Activated CD4-positive, alpha-beta T cell treated with anti-CD3 and anti-CD28 coated beads, Interleukin-2, amount 10 ng/mL, durations not matched to agents 24 days and 14 days (primary cell): ENCODE data around the gene COL25A1. TPM values are rescaled to one million over a fixed set of nuclear protein-coding genes. Genes with fewer than 3 reads are reported as not detected.

ENCODE experiments used
- DNase-seq: peaks from one replicate; pipeline ENCODE4 v3.0.0; 2022
- H3K27ac Mint-ChIP-seq: one replicate; pipeline ENCODE4 v1.8.0; 2022; ENCODE audit warnings: mild to moderate bottlenecking, mixed read lengths
- H3K27me3 Mint-ChIP-seq: one replicate; pipeline ENCODE4 v1.8.0; 2022; ENCODE audit warnings: mixed read lengths
- H3K36me3 Mint-ChIP-seq: one replicate; pipeline ENCODE4 v1.8.0; 2022; ENCODE audit warnings: low read depth, mild to moderate bottlenecking, mixed read lengths
- H3K4me1 Mint-ChIP-seq: one replicate; pipeline ENCODE4 v1.8.0; 2021; ENCODE audit warnings: mixed read lengths
- H3K4me3 Mint-ChIP-seq: one replicate; pipeline ENCODE4 v1.8.0; 2022; ENCODE audit warnings: mild to moderate bottlenecking, moderate library complexity, mixed read lengths
- H3K9me3 Mint-ChIP-seq: one replicate; pipeline ENCODE4 v1.8.0; 2021; ENCODE audit warnings: mixed read lengths
- intact Hi-C: fragments of 100-400 bp; cut with micrococcal nuclease; formaldehyde crosslinking; loops from one replicate; pipeline ENCODE4 v1.15.1; 2023
- total RNA-seq: library from RNA; stranded (reverse); gene quantifications from 2 replicates; pipeline ENCODE4 v1.2.3, GENCODE V29; 2022

COL25A1 gene
- total RNA-seq, 1 donor from 2014 or later: not detected

GRCh38 chr4:108834166-108834834, 468.2 kb downstream of the COL25A1 start:
- H3K9me3 Mint-ChIP-seq: no peaks in the 10 kb centered on the region
- H3K4me1 Mint-ChIP-seq: peaks cover 4% of the 10 kb centered on the region
- H3K36me3 Mint-ChIP-seq: no peaks in the 10 kb centered on the region
- H3K27ac Mint-ChIP-seq: no peak overlapping the region
- H3K4me3 Mint-ChIP-seq: no peak overlapping the region
- DNase-seq: no peak
- H3K27me3 Mint-ChIP-seq: peaks cover 18% of the 10 kb centered on the region
- intact Hi-C loops: loop anchor here (1.0 to 5.0 kb wide), 2 partner anchors 458 to 569 kb away; no protein-coding TSS in a partner anchor

- H3K27me3 Mint-ChIP-seq: peaks cover 26% of the 10 kb centered on the region
- no peak overlapping the region for H3K4me3 Mint-ChIP-seq
- intact Hi-C loops: loop anchor here (5.0 kb wide), 1 partner anchor 459 kb away; no protein-coding TSS in a partner anchor
- H3K27ac Mint-ChIP-seq: no peak overlapping the region
- no peak for DNase-seq
- H3K36me3 Mint-ChIP-seq: no peaks in the 10 kb centered on the region
- no peaks in the 10 kb centered on the region for H3K9me3 Mint-ChIP-seq
- peaks cover 4% of the 10 kb centered on the region for H3K4me1 Mint-ChIP-seq
Measured at GRCh38 chr4:108833046-108833445, 469.4 kb downstream of the COL25A1 start.

GRCh38 chr4:108831886-108832285, 470.6 kb downstream of the COL25A1 start:
- Mint-ChIP-seq H3K4me1 (peaks cover 2% of the 10 kb centered on the region), H3K9me3 (no peaks in the 10 kb centered on the region), H3K27ac (no peak overlapping the region), H3K4me3 (no peak overlapping the region), H3K36me3 (no peaks in the 10 kb centered on the region), H3K27me3 (peaks cover 26% of the 10 kb centered on the region)
- intact Hi-C loops: loop anchor here (5.0 kb wide), 1 partner anchor 460 kb away; no protein-coding TSS in a partner anchor
- DNase-seq: no peak

- peaks cover 2% of the 10 kb centered on the region for H3K4me1 Mint-ChIP-seq
- no peak overlapping the region for H3K4me3 Mint-ChIP-seq
- no peak for DNase-seq
- peaks cover 26% of the 10 kb centered on the region for H3K27me3 Mint-ChIP-seq
- intact Hi-C loops: loop anchor here (5.0 kb wide), 1 partner anchor 461 kb away; no protein-coding TSS in a partner anchor
- H3K9me3 Mint-ChIP-seq: no peaks in the 10 kb centered on the region
- H3K36me3 Mint-ChIP-seq: no peaks in the 10 kb centered on the region
- no peak overlapping the region for H3K27ac Mint-ChIP-seq
Measured at GRCh38 chr4:108831291-108831690, 471.2 kb downstream of the COL25A1 start.

GRCh38 chr4:108830509-108831244, 471.8 kb downstream of the COL25A1 start:
- H3K36me3 Mint-ChIP-seq: no peaks in the 10 kb centered on the region
- no peak for DNase-seq
- peaks cover 2% of the 10 kb centered on the region for H3K4me1 Mint-ChIP-seq
- no peak overlapping the region for H3K4me3 Mint-ChIP-seq
- H3K27me3 Mint-ChIP-seq: peaks cover 26% of the 10 kb centered on the region
- intact Hi-C loops: loop anchor here (5.0 kb wide), 1 partner anchor 462 kb away; no protein-coding TSS in a partner anchor
- H3K27ac Mint-ChIP-seq: no peak overlapping the region
- no peaks in the 10 kb centered on the region for H3K9me3 Mint-ChIP-seq

- H3K4me3 Mint-ChIP-seq: no peak overlapping the region
- peaks cover 2% of the 10 kb centered on the region for H3K4me1 Mint-ChIP-seq
- intact Hi-C loops: loop anchor here (5.0 kb wide), 1 partner anchor 462 kb away; no protein-coding TSS in a partner anchor
- no peaks in the 10 kb centered on the region for H3K9me3 Mint-ChIP-seq
- H3K27me3 Mint-ChIP-seq: peaks cover 28% of the 10 kb centered on the region
- H3K27ac Mint-ChIP-seq: no peak overlapping the region
- no peak for DNase-seq
- no peaks in the 10 kb centered on the region for H3K36me3 Mint-ChIP-seq
Measured at GRCh38 chr4:108829966-108830492, 472.4 kb downstream of the COL25A1 start.

GRCh38 chr4:108828620-108829019, 473.8 kb downstream of the COL25A1 start:
- Mint-ChIP-seq H3K4me1 (no peaks in the 10 kb centered on the region), H3K27ac (no peak overlapping the region), H3K9me3 (no peaks in the 10 kb centered on the region), H3K27me3 (peaks cover 29% of the 10 kb centered on the region), H3K4me3 (no peak overlapping the region), H3K36me3 (no peaks in the 10 kb centered on the region)
- intact Hi-C loops: no loop called here
- DNase-seq: no peak

GRCh38 chr4:108825737-108826136, 476.7 kb downstream of the COL25A1 start:
- no peaks in the 10 kb centered on the region for H3K4me1 Mint-ChIP-seq
- H3K9me3 Mint-ChIP-seq: no peaks in the 10 kb centered on the region
- DNase-seq: no peak
- intact Hi-C loops: no loop called here
- no peak overlapping the region for H3K4me3 Mint-ChIP-seq
- H3K27ac Mint-ChIP-seq: no peak overlapping the region
- peaks cover 23% of the 10 kb centered on the region for H3K27me3 Mint-ChIP-seq
- H3K36me3 Mint-ChIP-seq: no peaks in the 10 kb centered on the region

GRCh38 chr4:108821351-108821930, 481.0 kb downstream of the COL25A1 start:
- Mint-ChIP-seq H3K27ac (no peak overlapping the region), H3K4me3 (no peak overlapping the region), H3K9me3 (no peaks in the 10 kb centered on the region), H3K27me3 (peaks cover 37% of the 10 kb centered on the region), H3K4me1 (no peaks in the 10 kb centered on the region), H3K36me3 (no peaks in the 10 kb centered on the region)
- DNase-seq: no peak
- intact Hi-C loops: no loop called here

- Mint-ChIP-seq H3K4me1 (no peaks in the 10 kb centered on the region), H3K36me3 (no peaks in the 10 kb centered on the region), H3K27me3 (peaks cover 41% of the 10 kb centered on the region), H3K9me3 (no peaks in the 10 kb centered on the region), H3K4me3 (no peak overlapping the region), H3K27ac (no peak overlapping the region)
- DNase-seq: no peak
- intact Hi-C loops: no loop called here
Measured at GRCh38 chr4:108820492-108821350, 481.7 kb downstream of the COL25A1 start.

- no peaks in the 10 kb centered on the region for H3K4me1 Mint-ChIP-seq
- no peak overlapping the region for H3K4me3 Mint-ChIP-seq
- no peaks in the 10 kb centered on the region for H3K36me3 Mint-ChIP-seq
- H3K9me3 Mint-ChIP-seq: no peaks in the 10 kb centered on the region
- intact Hi-C loops: no loop called here
- no peak overlapping the region for H3K27ac Mint-ChIP-seq
- no peak for DNase-seq
- H3K27me3 Mint-ChIP-seq: peaks cover 44% of the 10 kb centered on the region
Measured at GRCh38 chr4:108814326-108814725, 488.1 kb downstream of the COL25A1 start.

- Mint-ChIP-seq H3K27ac (no peak overlapping the region), H3K27me3 (peaks cover 43% of the 10 kb centered on the region), H3K4me1 (no peaks in the 10 kb centered on the region), H3K9me3 (no peaks in the 10 kb centered on the region), H3K4me3 (no peak overlapping the region), H3K36me3 (no peaks in the 10 kb centered on the region)
- intact Hi-C loops: no loop called here
- no peak for DNase-seq
Measured at GRCh38 chr4:108813261-108813660, 489.2 kb downstream of the COL25A1 start.

- Mint-ChIP-seq H3K27me3 (peaks cover 37% of the 10 kb centered on the region), H3K36me3 (no peaks in the 10 kb centered on the region), H3K27ac (no peak overlapping the region), H3K9me3 (no peaks in the 10 kb centered on the region), H3K4me1 (no peaks in the 10 kb centered on the region), H3K4me3 (no peak overlapping the region)
- intact Hi-C loops: no loop called here
- DNase-seq: no peak
Measured at GRCh38 chr4:108811486-108811885, 491.0 kb downstream of the COL25A1 start.
